ENCODE data around the gene CPEB3. TPM values are rescaled to one million over a fixed set of nuclear protein-coding genes. Genes with fewer than 3 reads are reported as not detected.

CPEB3 gene
- total RNA-seq, 2 donors from 2014 or later, result 6.9 to 11.4 TPM

DNA sequence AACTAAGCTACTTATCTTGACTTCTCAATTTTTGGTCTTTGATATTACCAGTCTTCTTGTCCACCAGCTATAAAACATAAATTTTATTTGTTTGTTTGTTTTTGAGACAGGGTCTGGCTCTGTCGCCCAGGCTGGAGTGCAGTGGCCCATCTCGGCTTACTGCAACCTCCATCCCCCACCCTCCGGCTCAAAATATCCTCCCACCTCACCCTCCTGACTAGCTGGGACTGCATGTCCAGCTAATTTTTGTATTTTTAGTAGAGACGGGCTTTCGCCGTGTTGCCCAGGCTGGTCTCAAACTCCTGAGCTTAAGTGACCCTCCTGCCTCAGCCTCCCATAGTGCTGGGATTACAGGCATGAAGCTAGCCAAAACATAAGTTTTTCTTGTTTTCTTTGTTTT lies 7.6 kb upstream of the CPEB3 start:
- Histone ChIP-seq H3K4me3 (no peak overlapping the region), H3K27me3 (no peaks in the 10 kb centered on the region), H3K9me3 (no peaks in the 10 kb centered on the region), H3K4me1 (peaks cover 0 to 14% of the 10 kb centered on the region in 2 donors), H3K36me3 (no peaks in the 10 kb centered on the region), H3K27ac (peak overlapping the region in 1 of 2 donors; percentile 38)
- TF ChIP-seq, protein P1, sequence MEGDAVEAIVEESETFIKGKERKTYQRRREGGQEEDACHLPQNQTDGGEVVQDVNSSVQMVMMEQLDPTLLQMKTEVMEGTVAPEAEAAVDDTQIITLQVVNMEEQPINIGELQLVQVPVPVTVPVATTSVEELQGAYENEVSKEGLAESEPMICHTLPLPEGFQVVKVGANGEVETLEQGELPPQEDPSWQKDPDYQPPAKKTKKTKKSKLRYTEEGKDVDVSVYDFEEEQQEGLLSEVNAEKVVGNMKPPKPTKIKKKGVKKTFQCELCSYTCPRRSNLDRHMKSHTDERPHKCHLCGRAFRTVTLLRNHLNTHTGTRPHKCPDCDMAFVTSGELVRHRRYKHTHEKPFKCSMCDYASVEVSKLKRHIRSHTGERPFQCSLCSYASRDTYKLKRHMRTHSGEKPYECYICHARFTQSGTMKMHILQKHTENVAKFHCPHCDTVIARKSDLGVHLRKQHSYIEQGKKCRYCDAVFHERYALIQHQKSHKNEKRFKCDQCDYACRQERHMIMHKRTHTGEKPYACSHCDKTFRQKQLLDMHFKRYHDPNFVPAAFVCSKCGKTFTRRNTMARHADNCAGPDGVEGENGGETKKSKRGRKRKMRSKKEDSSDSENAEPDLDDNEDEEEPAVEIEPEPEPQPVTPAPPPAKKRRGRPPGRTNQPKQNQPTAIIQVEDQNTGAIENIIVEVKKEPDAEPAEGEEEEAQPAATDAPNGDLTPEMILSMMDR (IDR thresholded peaks at IDR 0.05), result no peak
- no peak for DNase-seq (ENCODE audit: low spot score)

DNA sequence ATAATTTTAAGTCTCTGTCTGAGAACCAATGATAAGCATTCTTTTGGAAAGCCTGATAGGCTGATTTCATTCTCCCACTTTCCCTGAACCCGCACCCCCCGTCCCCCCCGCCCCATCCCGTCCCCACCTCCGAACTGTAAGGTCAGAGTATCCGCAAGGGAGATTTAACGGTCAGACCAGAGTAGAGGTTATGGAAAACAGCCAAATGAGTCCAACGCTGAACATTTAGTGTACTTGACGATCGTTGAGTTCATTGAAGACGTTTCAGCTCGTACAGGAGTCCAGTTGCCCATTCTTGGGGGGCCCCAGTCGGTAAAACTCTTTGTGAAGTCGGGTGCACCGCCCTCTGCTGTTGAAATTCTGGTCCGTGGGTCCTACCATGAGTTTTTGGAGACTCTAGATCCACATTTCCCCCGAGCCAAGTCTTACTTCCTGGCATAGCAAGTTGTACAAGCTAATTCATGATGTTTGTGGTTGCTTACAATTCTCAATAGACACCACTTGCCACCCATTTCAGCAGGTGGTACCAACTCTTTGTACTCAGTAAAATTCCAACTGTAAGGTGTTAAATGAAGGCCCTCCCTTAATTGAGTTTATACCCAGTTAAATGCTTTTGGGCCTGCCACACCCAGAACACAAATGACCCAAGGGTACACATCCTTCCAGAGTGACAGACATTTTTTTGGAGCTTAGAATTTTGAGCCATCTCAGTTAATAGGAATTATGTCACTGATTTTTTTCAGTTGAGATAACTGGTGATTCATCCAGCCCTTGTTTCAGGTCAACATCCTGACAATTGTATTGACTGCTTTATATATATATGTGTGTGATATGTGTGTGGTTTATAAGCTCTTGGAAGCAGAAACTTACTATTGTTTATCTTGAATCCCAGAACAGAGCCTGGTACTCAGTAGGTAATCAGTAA lies 1.3 kb upstream of the CPEB3 start:
- peak; percentile 71 for DNase-seq (ENCODE audit: low spot score)
- Histone ChIP-seq H3K27ac (peak overlapping the region; percentile 98), H3K9me3 (no peaks in the 10 kb centered on the region), H3K27me3 (no peaks in the 10 kb centered on the region), H3K36me3 (no peaks in the 10 kb centered on the region), H3K4me1 (peaks cover 0 to 16% of the 10 kb centered on the region in 2 donors), H3K4me3 (peak overlapping the region; percentile 90 to 98)
- TF ChIP-seq, protein P1 (IDR thresholded peaks at IDR 0.05), result peak in 1 of 2 donors; percentile 68

DNA sequence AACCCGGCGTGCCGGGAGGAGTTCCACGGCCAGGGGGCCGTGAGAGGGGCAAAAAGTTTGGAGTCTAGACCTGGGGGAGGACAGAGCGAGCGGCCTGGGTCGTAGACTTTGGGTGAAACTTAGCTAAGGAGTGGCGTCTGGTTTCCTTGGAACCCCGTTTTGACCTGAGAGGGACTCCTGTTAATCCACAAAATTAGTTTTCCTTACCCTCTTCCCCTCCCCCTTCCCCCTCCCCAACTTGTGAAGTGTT lies 663 bp upstream of the CPEB3 start:
- Histone ChIP-seq H3K4me3 (peak overlapping the region; percentile 90 to 98), H3K36me3 (no peaks in the 10 kb centered on the region), H3K27me3 (no peaks in the 10 kb centered on the region), H3K27ac (peak overlapping the region; percentile 98), H3K4me1 (peaks cover 0 to 16% of the 10 kb centered on the region in 2 donors), H3K9me3 (no peaks in the 10 kb centered on the region)
- TF ChIP-seq, protein P1 (IDR thresholded peaks at IDR 0.05), result no peak
- DNase-seq (ENCODE audit: low spot score), result no peak

DNA sequence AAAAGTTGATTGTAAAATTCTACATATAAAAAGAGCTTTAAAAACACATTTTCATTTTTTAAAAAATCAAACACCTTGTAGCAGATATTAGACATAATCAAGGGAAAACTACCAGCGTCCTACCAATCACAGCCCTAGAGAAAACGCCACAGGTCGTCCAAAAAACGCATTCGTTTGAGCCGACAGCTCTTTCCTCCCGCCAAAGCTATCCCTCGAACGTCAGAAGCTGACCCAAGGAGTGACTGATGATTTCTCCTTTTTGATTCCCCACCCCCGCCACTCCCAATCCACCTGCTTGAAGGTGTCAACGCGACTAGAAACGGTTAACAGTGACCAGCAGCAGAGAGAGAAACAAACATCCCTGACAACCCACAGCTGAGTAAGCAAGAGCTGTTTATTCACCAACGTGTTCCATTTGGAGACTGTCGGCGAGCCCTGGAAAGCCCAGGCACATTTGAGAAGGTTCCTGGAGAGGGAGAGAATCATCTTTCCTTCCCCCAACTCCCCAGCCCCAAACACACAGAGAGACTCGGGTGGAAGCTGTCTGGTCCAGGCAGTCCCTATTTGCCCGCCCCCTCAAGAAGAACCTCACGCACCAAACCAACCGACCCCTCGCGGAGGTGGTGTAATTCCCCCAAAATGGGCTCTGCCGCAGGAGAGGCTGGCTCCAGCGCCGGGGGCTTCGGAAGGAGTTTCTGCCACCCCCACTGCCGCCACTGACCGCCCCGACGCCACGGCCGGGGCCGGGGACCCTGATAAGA lies 622 bp downstream of the CPEB3 start:
- H3K36me3 ChIP-seq, result no peaks in the 10 kb centered on the region
- H3K4me3 ChIP-seq, result peak overlapping the region; percentile 90 to 98
- H3K9me3 ChIP-seq, result no peaks in the 10 kb centered on the region
- peak overlapping the region; percentile 98 for H3K27ac ChIP-seq
- TF ChIP-seq, protein P1 (IDR thresholded peaks at IDR 0.05), result no peak
- no peaks in the 10 kb centered on the region for H3K27me3 ChIP-seq
- peaks cover 0 to 16% of the 10 kb centered on the region in 2 donors for H3K4me1 ChIP-seq
- no peak for DNase-seq (ENCODE audit: low spot score)

DNA sequence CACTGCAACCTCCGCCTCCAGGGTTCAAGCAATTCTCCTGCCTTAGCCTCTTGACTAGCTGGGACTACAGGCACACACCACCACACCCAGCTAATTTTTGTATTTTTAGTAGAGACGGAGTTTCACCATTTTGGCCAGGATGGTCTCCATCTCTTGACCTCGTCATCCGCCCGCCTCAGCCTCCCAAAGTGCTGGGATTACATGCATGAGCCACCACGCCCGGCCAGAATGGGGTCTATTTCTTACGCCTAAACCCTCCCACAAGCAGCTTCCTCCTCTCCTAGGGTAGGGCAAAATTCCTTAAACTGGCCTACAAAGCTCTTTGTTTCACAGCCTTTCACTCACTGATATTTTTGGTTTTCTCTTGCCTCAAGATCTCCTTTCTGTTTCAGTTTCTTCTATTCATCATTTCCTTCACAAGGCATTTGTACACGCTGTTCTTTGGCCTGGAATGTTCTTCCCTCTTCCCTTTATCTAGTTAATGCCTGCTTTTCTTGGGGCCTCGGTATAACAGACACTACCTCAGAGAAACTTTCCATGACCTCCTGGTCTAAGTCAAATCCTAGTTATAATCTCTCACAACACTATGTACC lies 6.7 kb downstream of the CPEB3 start:
- H3K27me3 ChIP-seq, result no peaks in the 10 kb centered on the region
- peaks cover 0 to 7% of the 10 kb centered on the region in 2 donors for H3K4me1 ChIP-seq
- TF ChIP-seq, protein P1 (IDR thresholded peaks at IDR 0.05), result no peak
- no peaks in the 10 kb centered on the region for H3K9me3 ChIP-seq
- DNase-seq (ENCODE audit: low spot score), result no peak
- H3K27ac ChIP-seq, result peak overlapping the region; percentile 13 to 53
- H3K4me3 ChIP-seq, result peak overlapping the region in 1 of 2 donors; percentile 3
- H3K36me3 ChIP-seq, result no peaks in the 10 kb centered on the region
